Endothelial cell of umbilical vein (primary cell): Measurements from ENCODE around the gene SAA4.

Experiments used
- CTCF ChIP-seq, 2 donors: IDR thresholded peaks; 1 replicate in 1 of 2; 2 replicates in 1 of 2; pipeline ENCODE4 v1.5.1; 2011; ENCODE audit warnings: low read length in 2 of 2, mild to moderate bottlenecking in 2 of 2, moderate library complexity in 2 of 2, control low read depth in 1 of 2, inconsistent platforms in 1 of 2, low read depth in 1 of 2; ENCODE audit not compliant: insufficient read depth in 1 of 2; ENCODE audit errors: extremely low read depth in 1 of 2
- EZH2 ChIP-seq: IDR thresholded peaks from 2 replicates; pipeline ENCODE4 v1.6.1; 2012; ENCODE audit warnings: borderline replicate concordance, low read depth, mild to moderate bottlenecking, moderate library complexity, low read length, inconsistent platforms; ENCODE audit not compliant: severe bottlenecking
- FOS ChIP-seq: IDR thresholded peaks from 2 replicates; pipeline ENCODE4 v1.6.1; 2011; ENCODE audit warnings: mild to moderate bottlenecking, low read length, moderate library complexity, borderline replicate concordance; ENCODE audit not compliant: insufficient read depth
- GATA2 ChIP-seq: IDR thresholded peaks from 2 replicates; pipeline ENCODE4 v1.7.0; 2011; ENCODE audit warnings: low read depth, mild to moderate bottlenecking, moderate library complexity, mixed read lengths, low read length; ENCODE audit not compliant: insufficient read length, insufficient read depth
- JUN ChIP-seq: IDR thresholded peaks from 2 replicates; pipeline ENCODE4 v1.6.1; 2011; ENCODE audit warnings: borderline replicate concordance, low read depth; ENCODE audit not compliant: insufficient read length, insufficient read depth
- MAX ChIP-seq: IDR thresholded peaks from 2 replicates; pipeline ENCODE4 v1.6.1; 2011; ENCODE audit not compliant: insufficient read depth, insufficient read length
- MYC ChIP-seq: IDR thresholded peaks from one replicate; pipeline ENCODE4 v1.6.1; 2011; ENCODE audit warnings: mild to moderate bottlenecking, low read depth, low read length
- POLR2A ChIP-seq: IDR thresholded peaks from 2 replicates; pipeline ENCODE4 v1.6.1; 2012; ENCODE audit warnings: low read depth, mild to moderate bottlenecking, control low read depth, low read length
- POLR2AphosphoS5 ChIP-seq: IDR thresholded peaks from 2 replicates; pipeline ENCODE4 v1.6.1; 2012; ENCODE audit warnings: low read depth, mild to moderate bottlenecking, control low read depth, low read length, moderate library complexity; ENCODE audit not compliant: insufficient read depth

GRCh38 chr11:18285841-18286240 lies 49.2 kb upstream of the SAA4 start:
- no peak for TF ChIP-seq CTCF (IDR thresholded peaks at IDR 0.05; ENCODE audit: extremely low read depth in 1 of 2, insufficient read depth in 1 of 2, low read depth in 1 of 2, low read length in 2 of 2)
- TF ChIP-seq EZH2, result no peak
- TF ChIP-seq POLR2A, result no peak
- TF ChIP-seq POLR2AphosphoS5, result no peak
- TF ChIP-seq MAX, result no peak
- no peak for TF ChIP-seq GATA2
- no peak for TF ChIP-seq JUN
- no peak for TF ChIP-seq FOS
- TF ChIP-seq MYC, result no peak
